H54 (cell line): ENCODE data around the gene FBXW2.

Experiments used
- DNase-seq: peaks from one replicate; pipeline ENCODE4 v3.0.0; 2011; ENCODE audit warnings: low spot score, mixed read lengths; ENCODE audit not compliant: insufficient read length
- FAIRE-seq: peaks from 3 replicates; lab custom pipeline; 2011; peaks lifted over from hg19 to GRCh38; lab: Jason Lieb, UNC
- POLR2A ChIP-seq: IDR thresholded peaks from 2 replicates; pipeline ENCODE4 v1.6.1; 2011; ENCODE audit warnings: low read depth, mild to moderate bottlenecking, low read length

FBXW2 gene

DNA sequence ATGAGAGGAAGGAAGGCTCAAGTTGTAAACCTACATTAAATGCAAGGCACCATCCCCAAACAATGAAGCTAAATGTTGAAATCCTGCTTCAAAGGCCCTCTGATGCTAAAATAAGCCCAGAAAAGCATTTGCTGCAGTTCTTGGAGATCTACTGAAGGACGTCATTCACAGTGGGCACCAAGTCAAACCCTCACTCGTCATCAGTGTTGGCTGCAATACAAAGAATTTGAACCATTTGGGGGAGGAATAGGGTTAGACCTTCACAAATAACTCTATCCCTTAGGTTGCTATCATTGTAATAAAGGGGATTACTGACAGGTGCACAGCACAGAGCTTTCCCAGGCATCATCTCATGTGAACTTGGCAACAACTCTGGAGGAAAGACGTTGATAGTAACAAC lies 69.7 kb downstream of the FBXW2 start:
- no peak for TF ChIP-seq POLR2A
- FAIRE-seq (no peak), DNase-seq (no peak)

DNA sequence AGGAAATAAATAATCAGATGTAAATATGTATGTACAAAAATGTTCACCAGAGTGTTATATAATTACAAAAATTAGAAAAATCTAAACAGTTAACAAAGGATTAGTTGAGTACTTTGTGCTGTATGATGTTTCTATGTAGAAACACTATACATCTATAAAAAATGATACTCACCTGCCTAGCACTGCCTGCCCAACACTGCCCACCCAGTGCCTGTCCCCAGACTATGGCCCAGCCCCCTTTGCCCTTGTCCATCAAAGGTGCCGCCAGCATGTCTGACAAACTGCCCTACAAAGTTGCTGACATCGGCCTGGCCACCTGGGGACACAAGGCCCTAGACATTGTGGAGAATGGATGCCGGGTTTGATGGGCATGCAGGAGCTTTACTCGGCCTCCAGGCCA lies 72.8 kb downstream of the FBXW2 start:
- DNase-seq (no peak), FAIRE-seq (no peak)
- no peak for TF ChIP-seq POLR2A

DNA sequence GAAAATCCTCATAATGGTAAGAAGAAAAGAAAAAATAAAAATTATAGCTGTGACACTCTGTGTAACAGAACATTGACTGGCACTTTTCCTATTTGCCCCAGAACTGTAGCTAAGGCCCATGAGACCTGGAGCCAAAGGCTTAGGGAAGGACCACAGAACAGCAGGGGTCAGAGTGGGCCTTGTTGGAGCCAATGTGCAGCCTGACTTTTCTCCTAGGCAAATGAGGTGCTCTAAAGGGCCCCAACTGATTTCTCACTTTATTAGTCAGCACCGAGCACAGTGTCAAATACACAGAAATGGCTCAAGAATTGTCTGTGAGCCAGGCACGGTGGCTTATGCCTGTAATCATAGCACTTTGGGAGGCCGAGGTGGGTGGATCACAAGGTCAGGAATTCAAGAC lies 74.9 kb downstream of the FBXW2 start:
- TF ChIP-seq POLR2A: no peak
- DNase-seq: no peak
- no peak for FAIRE-seq

DNA sequence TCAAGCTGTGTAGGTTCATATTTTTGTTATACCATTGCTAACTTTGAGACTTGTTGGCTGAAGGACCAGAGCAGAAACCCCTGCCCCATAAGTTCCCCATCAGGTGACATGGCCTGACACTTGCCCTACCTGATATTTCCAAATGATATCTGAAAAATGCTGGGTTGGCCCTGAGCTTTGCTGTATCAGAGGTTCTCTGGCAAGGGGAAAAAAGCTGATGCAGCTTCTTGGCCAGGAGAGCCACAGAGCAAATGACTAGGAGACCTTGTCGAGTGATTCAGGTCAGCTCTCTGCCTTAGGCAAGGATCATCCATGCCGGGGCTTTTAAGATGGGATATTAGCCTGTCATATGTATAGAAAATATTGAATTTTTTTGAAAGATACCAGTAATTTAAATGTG lies 76.0 kb downstream of the FBXW2 start:
- FAIRE-seq: no peak
- no peak for TF ChIP-seq POLR2A
- no peak for DNase-seq

GRCh38 chr9:120716483-120716882 lies 76.7 kb downstream of the FBXW2 start:
- no peak for TF ChIP-seq POLR2A
- DNase-seq: no peak
- FAIRE-seq: no peak

DNA sequence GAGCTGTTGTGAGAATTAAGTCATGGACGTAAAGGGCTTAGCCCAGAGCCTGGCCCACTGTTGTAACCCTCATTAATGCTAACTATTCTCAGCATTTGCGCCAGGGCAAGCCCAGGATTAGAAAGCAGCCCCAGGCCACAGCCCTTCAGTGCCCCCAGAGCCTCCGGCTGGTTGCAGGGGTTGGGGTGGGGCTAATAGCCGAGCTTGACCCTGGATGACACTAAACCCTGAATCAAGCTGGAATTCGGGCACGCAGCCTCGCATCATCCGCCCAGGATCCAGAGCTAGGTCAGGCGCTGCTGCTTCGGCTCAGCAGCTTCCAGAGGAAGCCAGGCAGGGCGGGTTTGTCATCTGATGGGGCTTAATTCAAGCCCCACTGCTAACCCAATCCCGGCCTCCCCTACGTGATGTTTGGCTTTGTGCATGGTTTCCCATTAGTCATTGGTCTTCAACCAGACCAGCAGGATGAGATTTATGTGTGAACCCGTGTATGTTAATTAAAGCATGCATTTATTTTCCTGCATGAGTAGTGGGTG lies 77.8 kb downstream of the FBXW2 start:
- no peak for TF ChIP-seq POLR2A
- peak; percentile 75 for FAIRE-seq
- no peak for DNase-seq

DNA sequence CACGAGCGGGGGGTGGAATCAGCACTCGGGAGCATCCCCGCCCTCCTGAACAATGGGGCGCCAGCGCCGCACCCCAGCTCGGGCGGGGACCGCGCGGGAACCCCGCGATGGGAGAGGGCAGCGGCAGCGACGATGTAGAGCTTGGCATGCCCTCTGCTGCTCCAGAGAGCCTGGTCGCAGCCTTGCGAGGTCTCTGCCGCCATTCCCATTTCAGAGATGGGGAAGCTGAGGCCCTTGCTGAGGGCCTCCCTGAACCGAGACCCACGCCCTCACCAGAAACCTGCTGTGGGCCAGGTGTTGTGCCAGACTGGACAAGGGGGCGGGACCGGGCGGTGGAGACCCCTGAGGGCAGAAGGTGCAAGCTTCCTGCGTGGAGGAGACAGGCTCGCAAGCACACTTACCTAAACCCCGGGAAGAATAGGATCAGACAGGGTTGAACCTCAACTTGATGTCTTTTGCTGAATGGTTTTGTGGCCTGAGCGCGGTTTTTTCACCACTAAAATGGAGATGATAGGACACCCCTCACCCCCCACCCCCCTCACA lies 78.3 kb downstream of the FBXW2 start:
- no peak for DNase-seq

GRCh38 chr9:120714088-120714845 lies 78.9 kb downstream of the FBXW2 start, which contains the start of gene MEGF9:
TSS of gene MEGF9 (minus strand) at chr9:120714470. CDS start at chr9:120714358, 112 bp downstream.
- DNase-seq: peak; percentile 99
- FAIRE-seq: peak; percentile 92
- TF ChIP-seq POLR2A: peak; percentile 82

More for the DNA sequence above, 78.3 kb downstream of the FBXW2 start:
- no peak for TF ChIP-seq POLR2A
- FAIRE-seq: no peak

GRCh38 chr9:120713257-120714087 lies 79.7 kb downstream of the FBXW2 start:
- no peak for TF ChIP-seq POLR2A
- FAIRE-seq: no peak
- DNase-seq: no peak

GRCh38 chr9:120712539-120713031 lies 80.6 kb downstream of the FBXW2 start:
- no peak for DNase-seq
- no peak for TF ChIP-seq POLR2A
- peak; percentile 90 for FAIRE-seq

GRCh38 chr9:120711841-120712538 lies 81.2 kb downstream of the FBXW2 start:
- DNase-seq (no peak), FAIRE-seq (peak; percentile 91)
- no peak for TF ChIP-seq POLR2A

- DNase-seq (no peak), FAIRE-seq (peak; percentile 74)
These were observed 81.9 kb downstream of the FBXW2 start for GRCh38 chr9:120711354-120711753.

More at GRCh38 chr9:120711354-120711753, 81.9 kb downstream of the FBXW2 start:
- no peak for TF ChIP-seq POLR2A
